HUES48 (cell line): ENCODE data around the gene RIIAD1.
"Not testable (repeated sequence)": the region's sequence is repeated elsewhere in the genome, so short reads cannot be mapped to it uniquely, and the experiment has no call there.

Experiments
- H3K27ac ChIP-seq: one replicate; pipeline ENCODE4 v1.7.0; 2013; ENCODE audit warnings: low read depth, low read length, inconsistent platforms
- H3K27me3 ChIP-seq: 2 replicates; pipeline ENCODE4 v1.6.1; 2013; ENCODE audit warnings: mild to moderate bottlenecking, low read length; ENCODE audit not compliant: control insufficient read depth, insufficient read depth
- H3K36me3 ChIP-seq: 2 replicates; pipeline ENCODE4 v1.6.1; 2013; ENCODE audit warnings: low read length; ENCODE audit not compliant: control insufficient read depth, insufficient read depth
- H3K4me1 ChIP-seq: 2 replicates; pipeline ENCODE4 v1.6.1; 2013; ENCODE audit warnings: mild to moderate bottlenecking, low read length; ENCODE audit not compliant: control insufficient read depth, insufficient read depth
- H3K4me3 ChIP-seq: 2 replicates; pipeline ENCODE4 v1.5.1; 2013; ENCODE audit warnings: mild to moderate bottlenecking, low read depth, low read length
- H3K9ac ChIP-seq: 2 replicates; pipeline ENCODE4 v1.6.1; 2013; ENCODE audit warnings: mild to moderate bottlenecking, low read depth, low read length, moderate library complexity
- H3K9me3 ChIP-seq: 2 replicates; pipeline ENCODE4 v1.6.1; 2013; ENCODE audit warnings: low read length; ENCODE audit not compliant: control insufficient read depth, insufficient read depth

Gene RIIAD1

DNA sequence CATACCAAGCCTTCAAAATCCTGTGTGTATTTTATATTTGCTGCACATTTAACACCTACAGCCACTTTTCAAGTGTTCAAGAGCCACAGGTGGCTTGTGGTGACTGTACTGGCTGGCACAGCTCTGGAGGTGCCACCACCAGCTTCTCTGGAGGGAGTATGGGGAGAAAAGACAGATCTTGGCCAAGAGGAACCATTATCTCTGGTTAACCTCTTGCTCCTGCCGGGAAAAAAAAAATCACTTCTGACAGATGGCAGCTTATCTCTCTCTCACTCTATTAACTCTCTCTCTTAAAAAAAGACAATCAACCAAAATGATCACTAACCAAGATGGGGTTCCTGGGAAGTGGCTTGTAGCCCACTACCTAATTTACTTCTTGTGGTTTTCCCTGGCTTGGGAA lies 1.2 kb upstream of the RIIAD1 start:
- Histone ChIP-seq H3K27me3 (peaks cover 62% of the 10 kb centered on the region), H3K9me3 (no peaks in the 10 kb centered on the region), H3K4me3 (no peak overlapping the region), H3K4me1 (peaks cover 22% of the 10 kb centered on the region; the same call in 1 of the 2 replicates), H3K9ac (no peak overlapping the region), H3K27ac (no peak overlapping the region), H3K36me3 (no peaks in the 10 kb centered on the region)

DNA sequence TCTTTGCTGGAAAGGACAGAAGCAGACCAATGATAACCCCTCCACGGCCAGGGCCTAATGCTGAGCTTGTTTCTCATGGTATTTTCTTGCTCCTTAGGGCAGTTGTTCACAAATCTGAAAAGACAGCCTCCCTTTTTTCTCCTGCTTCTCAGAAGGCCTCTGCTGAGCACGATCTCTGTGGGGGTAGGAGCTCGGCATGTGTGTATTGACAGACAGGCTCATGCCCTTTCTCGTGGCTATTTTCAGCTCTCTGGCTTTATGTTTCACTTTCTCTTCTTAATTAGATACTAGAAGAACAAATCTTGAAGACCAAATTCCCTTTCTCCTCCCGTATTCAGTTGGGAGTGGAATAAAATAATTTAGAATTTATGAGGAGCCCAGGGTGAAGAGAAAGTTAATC lies 768 bp upstream of the RIIAD1 start:
- no peaks in the 10 kb centered on the region for H3K9me3 ChIP-seq
- H3K9ac ChIP-seq = no peak overlapping the region
- H3K36me3 ChIP-seq = no peaks in the 10 kb centered on the region
- H3K4me1 ChIP-seq = peaks cover 22% of the 10 kb centered on the region; the same call in 1 of the 2 replicates
- peaks cover 62% of the 10 kb centered on the region for H3K27me3 ChIP-seq
- H3K4me3 ChIP-seq = no peak overlapping the region
- no peak overlapping the region for H3K27ac ChIP-seq

DNA sequence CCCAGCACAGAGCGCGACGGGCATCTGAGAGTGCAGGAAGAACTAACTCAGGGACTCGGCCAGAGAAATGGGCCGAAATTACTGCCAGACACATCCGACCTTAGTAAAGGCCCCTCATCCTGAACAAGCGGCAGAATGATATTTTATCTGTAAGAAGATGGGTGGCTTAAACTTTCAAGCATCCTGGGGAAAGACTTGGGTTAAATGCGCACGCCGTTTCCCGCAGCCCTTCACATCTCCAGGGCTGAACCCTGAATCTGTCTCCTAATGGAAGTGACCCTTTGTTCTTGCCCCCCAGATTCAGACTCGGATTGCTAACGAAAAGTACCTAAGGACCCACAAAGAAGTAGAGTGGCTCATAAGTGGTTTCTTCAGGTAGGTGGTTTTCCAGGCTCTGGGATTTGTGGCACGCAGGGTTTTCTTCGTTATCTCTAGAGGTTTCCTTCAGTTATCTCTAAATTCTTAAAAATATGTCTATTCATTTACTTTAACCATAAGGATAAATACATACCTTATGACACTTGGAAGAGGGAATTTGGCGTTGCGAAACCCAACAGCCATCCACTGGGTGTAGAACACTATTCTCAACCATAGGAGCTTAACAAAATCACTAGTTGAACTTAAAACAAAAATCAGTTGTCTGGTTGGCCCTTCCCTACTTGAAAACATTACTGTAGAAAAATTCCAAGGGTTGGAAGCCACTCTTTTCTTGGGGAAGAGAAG lies 627 bp downstream of the RIIAD1 start:
- H3K27ac ChIP-seq = no peak overlapping the region
- no peaks in the 10 kb centered on the region for H3K9me3 ChIP-seq
- H3K27me3 ChIP-seq = peaks cover 62% of the 10 kb centered on the region
- H3K4me3 ChIP-seq = peak overlapping the region; percentile 74
- H3K36me3 ChIP-seq = no peaks in the 10 kb centered on the region
- H3K4me1 ChIP-seq = peaks cover 22% of the 10 kb centered on the region; the same call in 1 of the 2 replicates
- no peak overlapping the region for H3K9ac ChIP-seq

DNA sequence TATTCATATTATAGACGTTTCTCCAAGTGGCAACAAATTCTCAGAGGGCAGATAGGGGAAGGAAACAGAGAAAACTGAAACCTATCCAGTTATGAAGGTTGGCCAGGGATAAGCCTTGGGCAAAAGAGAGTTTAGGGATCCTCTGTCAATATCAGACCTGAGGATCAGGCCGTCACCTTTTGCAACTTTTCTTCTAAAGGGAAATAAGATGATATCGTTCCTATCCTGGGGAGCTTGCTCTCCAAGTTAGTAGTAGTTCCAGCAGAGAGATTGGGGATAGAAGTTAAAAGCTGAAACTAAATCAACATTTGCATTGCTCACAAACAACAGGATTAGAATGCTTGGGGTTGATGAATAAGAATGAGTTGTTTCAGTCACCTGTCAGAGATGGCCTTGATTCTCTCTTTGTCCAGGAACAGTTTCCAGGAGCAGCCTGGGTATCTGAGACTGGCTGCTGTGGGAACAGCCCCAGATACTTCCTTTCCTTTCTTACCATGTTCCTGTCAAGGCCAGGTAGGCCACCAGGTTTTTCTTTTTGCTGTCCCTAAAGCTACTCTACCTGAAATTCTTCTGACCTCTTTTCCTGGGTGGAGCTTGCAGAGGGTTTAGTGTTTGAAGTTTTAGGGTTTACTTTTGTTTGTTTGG lies 2.5 kb downstream of the RIIAD1 start:
- Histone ChIP-seq H3K4me3 (no peak overlapping the region), H3K4me1 (peaks cover 26% of the 10 kb centered on the region), H3K27ac (peak overlapping the region; percentile 27), H3K9me3 (no peaks in the 10 kb centered on the region), H3K36me3 (no peaks in the 10 kb centered on the region), H3K27me3 (peaks cover 55% of the 10 kb centered on the region), H3K9ac (no peak overlapping the region)

DNA sequence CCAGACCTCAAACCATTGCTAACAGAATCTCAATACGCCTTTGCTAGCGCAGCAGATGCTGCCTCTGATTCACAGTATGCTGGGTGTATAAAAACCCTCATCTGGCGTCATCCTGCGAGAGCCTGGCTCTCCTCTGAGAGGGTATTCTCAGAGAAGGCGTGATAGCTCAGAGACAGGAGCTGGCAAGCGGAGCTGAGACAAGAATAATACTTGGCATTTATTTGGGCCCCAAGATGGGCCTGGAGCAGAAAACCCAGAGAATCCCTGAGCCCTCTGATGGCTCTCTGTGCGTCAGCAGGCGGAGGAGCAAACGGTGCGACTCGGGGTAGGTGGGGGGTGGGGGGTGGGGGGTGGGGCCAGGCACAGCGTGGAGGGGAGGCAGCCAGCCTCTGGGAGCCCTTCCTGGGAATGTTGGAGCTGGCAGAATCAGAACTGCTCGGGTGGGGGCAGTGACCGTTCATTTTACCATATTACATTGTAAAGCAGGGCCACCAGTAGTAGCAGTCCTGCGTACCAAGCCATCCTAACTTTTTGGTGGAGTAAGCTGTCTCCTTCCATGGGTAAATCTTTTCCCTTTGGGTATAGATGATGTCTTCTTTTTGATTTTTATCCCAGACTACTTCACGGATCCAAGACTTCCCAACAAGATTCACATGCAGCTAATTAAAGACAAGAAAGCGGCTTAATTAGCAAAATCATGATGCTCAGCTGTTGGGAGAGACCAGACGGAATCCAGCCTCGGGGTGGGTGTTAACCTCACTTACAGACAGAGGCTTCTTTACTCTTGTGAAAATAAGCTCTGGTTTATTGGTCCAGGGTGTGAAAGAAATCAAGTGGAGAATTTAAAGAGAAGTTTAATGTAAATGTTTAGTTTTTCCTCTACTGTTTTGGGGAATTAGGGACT lies 7.1 kb downstream of the RIIAD1 start:
- Histone ChIP-seq H3K4me1 (peaks cover 24% of the 10 kb centered on the region), H3K9me3 (no peaks in the 10 kb centered on the region), H3K4me3 (peak overlapping the region; percentile 37; the same call in 1 of the 2 replicates), H3K27ac (peak overlapping the region; percentile 40), H3K9ac (no peak overlapping the region), H3K36me3 (no peaks in the 10 kb centered on the region), H3K27me3 (peaks cover 14% of the 10 kb centered on the region; the same call in 1 of the 2 replicates)

DNA sequence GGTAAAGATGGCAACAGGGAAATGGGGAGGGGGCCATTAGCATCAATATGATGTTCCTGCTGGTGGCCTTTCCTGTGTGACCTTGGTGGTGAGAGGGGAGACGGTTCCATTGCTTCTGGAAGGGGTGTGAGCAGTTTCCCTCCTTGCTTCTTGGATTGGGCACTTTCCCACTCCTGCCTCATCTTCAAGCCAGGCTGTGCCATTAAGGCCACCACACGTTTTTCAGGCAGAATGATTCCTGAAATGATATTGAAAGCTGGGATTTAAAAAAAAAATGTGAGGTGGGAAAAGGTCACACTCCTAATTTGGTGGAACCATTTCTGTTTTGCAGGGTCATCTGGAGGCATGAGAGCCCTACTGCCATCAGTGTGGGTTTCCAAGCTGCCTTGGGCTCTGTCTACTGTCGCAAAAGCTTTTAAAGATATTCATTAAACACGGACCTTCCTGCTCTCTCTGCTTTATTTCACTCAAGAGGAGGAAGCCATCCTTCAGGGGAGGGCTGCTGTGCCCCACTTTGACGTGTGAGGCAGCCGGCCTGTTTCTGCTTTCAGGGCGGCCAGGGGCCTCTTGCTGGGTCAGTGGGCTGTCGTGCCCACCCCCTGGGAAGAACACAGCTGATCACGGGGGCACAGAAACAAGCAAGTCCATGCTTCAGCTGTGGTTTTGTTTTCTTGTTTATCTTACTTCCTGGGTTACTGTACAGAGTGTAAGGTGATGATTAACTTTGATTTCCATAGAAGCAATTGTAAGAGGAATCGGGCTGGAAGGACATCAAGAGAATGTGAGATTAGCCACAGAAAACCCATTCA lies 8.0 kb downstream of the RIIAD1 start:
- Histone ChIP-seq H3K4me3 (no peak overlapping the region), H3K4me1 (peaks cover 21% of the 10 kb centered on the region), H3K36me3 (no peaks in the 10 kb centered on the region), H3K9ac (no peak overlapping the region), H3K27me3 (peaks cover 11% of the 10 kb centered on the region; the same call in 1 of the 2 replicates), H3K9me3 (no peaks in the 10 kb centered on the region), H3K27ac (no peak overlapping the region)

DNA sequence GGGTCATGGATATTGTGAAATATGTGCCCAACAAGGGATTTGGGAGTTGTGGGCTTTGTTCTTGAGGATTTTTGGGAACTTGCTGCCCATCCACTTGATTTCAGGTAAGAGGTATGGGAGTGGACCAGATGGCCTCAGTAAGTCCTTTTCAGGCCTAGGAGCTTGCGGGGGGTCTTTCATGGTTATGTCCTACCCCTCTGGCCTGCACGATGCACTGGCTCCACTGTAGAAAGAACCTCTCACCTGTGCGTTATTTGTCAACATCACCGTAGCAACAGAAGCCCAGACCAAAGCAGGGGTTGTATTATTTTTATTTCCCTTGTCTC lies 8.6 kb downstream of the RIIAD1 start:
- Histone ChIP-seq H3K9ac (no peak overlapping the region), H3K9me3 (no peaks in the 10 kb centered on the region), H3K36me3 (no peaks in the 10 kb centered on the region), H3K27me3 (peaks cover 11% of the 10 kb centered on the region; the same call in 1 of the 2 replicates), H3K4me3 (no peak overlapping the region), H3K27ac (no peak overlapping the region), H3K4me1 (peaks cover 18% of the 10 kb centered on the region)

DNA sequence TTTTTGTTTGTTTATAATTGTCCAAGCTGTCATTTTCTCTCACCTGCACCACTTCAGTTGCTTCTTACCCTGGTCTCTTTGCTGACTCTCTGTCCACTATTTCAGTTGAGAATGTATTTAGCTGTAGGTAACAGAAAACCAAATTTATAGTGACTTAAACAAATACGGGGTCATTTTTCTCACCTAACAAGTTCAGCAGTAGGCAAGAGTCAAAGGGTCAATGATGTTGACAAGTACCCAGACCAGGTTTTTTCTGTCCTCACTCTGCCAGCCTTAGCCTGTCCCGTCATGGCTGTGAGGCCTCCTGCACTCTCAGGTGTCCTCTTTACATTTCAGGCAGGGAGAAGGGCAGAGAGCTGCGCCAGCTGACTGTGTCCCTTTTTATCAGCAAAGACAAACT lies 11.8 kb downstream of the RIIAD1 start:
- no peak overlapping the region for H3K9ac ChIP-seq
- 0 out of 2 replicates have a peak, but pooled peaks cover 3% of the 10 kb centered on the region for H3K27me3 ChIP-seq
- H3K4me1 ChIP-seq = peaks cover 12% of the 10 kb centered on the region
- peaks cover 14% of the 10 kb centered on the region for H3K9me3 ChIP-seq
- no peaks in the 10 kb centered on the region for H3K36me3 ChIP-seq
- H3K27ac ChIP-seq = no peak overlapping the region
- no peak overlapping the region for H3K4me3 ChIP-seq

DNA sequence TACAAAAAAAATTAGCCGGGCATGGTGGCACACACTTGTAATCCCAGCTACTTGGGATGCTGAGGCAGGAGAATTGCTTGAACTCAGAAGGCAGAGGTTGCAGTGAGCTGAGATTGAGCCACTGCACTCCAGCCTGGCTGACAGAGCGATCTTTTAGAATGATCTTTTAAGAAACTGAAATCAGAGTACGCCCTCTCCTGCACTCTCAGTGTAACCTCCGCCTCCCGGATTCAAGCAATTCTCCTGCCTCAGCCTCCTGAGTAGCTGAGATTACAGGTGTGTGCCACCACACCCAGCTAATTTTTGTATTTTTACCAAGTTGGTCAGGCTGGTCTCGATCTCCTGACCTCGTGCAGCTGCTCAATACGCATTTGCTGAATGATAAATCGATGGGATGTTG lies 12.7 kb downstream of the RIIAD1 start:
- H3K9ac ChIP-seq, H3K27me3 ChIP-seq, H3K36me3 ChIP-seq: not testable (repeated sequence)

DNA sequence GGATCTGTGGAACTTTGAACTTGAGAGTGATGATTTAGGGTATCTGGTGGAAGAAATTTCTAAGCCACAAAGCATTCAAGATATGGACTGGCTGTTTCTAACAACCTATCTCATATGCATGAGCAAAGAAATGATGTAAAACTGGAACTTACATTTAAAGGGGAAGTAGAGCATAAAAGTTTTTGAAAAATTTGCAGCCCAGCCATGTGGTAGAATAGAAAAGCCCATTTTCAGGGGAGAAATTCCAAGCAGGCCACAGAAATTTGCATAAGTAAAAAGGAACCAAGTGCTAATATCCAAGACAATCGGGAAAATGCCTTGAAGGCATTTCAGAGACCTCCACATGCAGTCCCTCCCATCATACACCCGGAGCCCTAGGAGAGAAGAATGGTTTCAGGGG lies 15.7 kb downstream of the RIIAD1 start:
- H3K36me3 ChIP-seq = no peaks in the 10 kb centered on the region
- H3K27me3 ChIP-seq = no peaks in the 10 kb centered on the region
- no peak overlapping the region for H3K9ac ChIP-seq
- H3K4me1 ChIP-seq = no peaks in the 10 kb centered on the region
- H3K27ac ChIP-seq = no peak overlapping the region
- peaks cover 16% of the 10 kb centered on the region for H3K9me3 ChIP-seq
- H3K4me3 ChIP-seq = no peak overlapping the region

More for the DNA sequence above, 12.7 kb downstream of the RIIAD1 start:
- H3K4me3 ChIP-seq, H3K4me1 ChIP-seq, H3K27ac ChIP-seq: not testable (repeated sequence)
- H3K9me3 ChIP-seq = peaks cover 16% of the 10 kb centered on the region
